Measurements from ENCODE around the gene ZNF229. TPM values are rescaled to one million over a fixed set of nuclear protein-coding genes. Genes with fewer than 3 reads are reported as not detected.
"Not testable (repeated sequence)": the region's sequence is repeated elsewhere in the genome, so short reads cannot be mapped to it uniquely, and the experiment has no call there.

ZNF229 gene
- total RNA-seq = 5.4 to 7.0 TPM (median 6.0 TPM) in 3 replicates

GRCh38 chr19:44447916-44448674 lies at the start of gene ZNF229:
Gene ZNF229 (minus strand): TSS chr19:44448472. CDS start chr19:44442847, 5,625 bp downstream.
- Mint-ChIP-seq H3K9me3 (peaks cover 63% of the 10 kb centered on the region), H3K4me1 (peaks cover 5% of the 10 kb centered on the region), H3K27ac (peak within 1 kb of the TSS; percentile 92), H3K27me3 (ENCODE audit: low read depth) (no peaks in the 10 kb centered on the region), H3K4me3 (peak within 1 kb of the TSS; percentile 85), H3K36me3 (peaks cover 36% of the 10 kb centered on the region)
- peak; percentile 54 to 66 for DNase-seq (ENCODE audit: low spot score in 2 of 2, unreplicated experiment in 2 of 2)
- TF ChIP-seq CTCF (IDR thresholded peaks at IDR 0.05; ENCODE audit: unreplicated experiment) = no peak

- Mint-ChIP-seq H3K27ac (no peak overlapping the region), H3K9me3 (peaks cover 61% of the 10 kb centered on the region), H3K27me3 (ENCODE audit: low read depth) (no peaks in the 10 kb centered on the region), H3K4me1 (peaks cover 16% of the 10 kb centered on the region), H3K36me3 (peaks cover 79% of the 10 kb centered on the region), H3K4me3 (no peak overlapping the region)
- TF ChIP-seq CTCF (IDR thresholded peaks at IDR 0.05; ENCODE audit: unreplicated experiment) = no peak
- DNase-seq (ENCODE audit: low spot score in 2 of 2, unreplicated experiment in 2 of 2) = no peak
Observed at GRCh38 chr19:44496711-44497110, 48.4 kb upstream of the ZNF229 start.

GRCh38 chr19:44476559-44477408 lies 28.5 kb upstream of the ZNF229 start:
- Mint-ChIP-seq H3K4me3 (no peak overlapping the region), H3K9me3 (peaks cover 87% of the 10 kb centered on the region), H3K27ac (peak overlapping the region; percentile 62), H3K36me3 (peaks cover 98% of the 10 kb centered on the region), H3K27me3 (ENCODE audit: low read depth) (no peaks in the 10 kb centered on the region), H3K4me1 (no peaks in the 10 kb centered on the region)
- DNase-seq (ENCODE audit: low spot score in 2 of 2, unreplicated experiment in 2 of 2) = no peak
- TF ChIP-seq CTCF (IDR thresholded peaks at IDR 0.05; ENCODE audit: unreplicated experiment) = no peak

GRCh38 chr19:44468730-44469129 lies 20.5 kb upstream of the ZNF229 start:
- not testable (repeated sequence) for H3K4me1 Mint-ChIP-seq; H3K27ac Mint-ChIP-seq; H3K27me3 Mint-ChIP-seq (ENCODE audit: low read depth); H3K4me3 Mint-ChIP-seq; DNase-seq (ENCODE audit: low spot score in 2 of 2, unreplicated experiment in 2 of 2)
- Mint-ChIP-seq H3K36me3 (peaks cover 34% of the 10 kb centered on the region), H3K9me3 (peaks cover 81% of the 10 kb centered on the region)

- H3K27ac Mint-ChIP-seq; H3K4me3 Mint-ChIP-seq; H3K36me3 Mint-ChIP-seq; DNase-seq (ENCODE audit: low spot score in 2 of 2, unreplicated experiment in 2 of 2); H3K4me1 Mint-ChIP-seq; H3K27me3 Mint-ChIP-seq (ENCODE audit: low read depth): not testable (repeated sequence)
- H3K9me3 Mint-ChIP-seq = peaks cover 59% of the 10 kb centered on the region
Observed at GRCh38 chr19:44462600-44463286, 14.5 kb upstream of the ZNF229 start.

GRCh38 chr19:44456016-44456415 lies 7.7 kb upstream of the ZNF229 start:
- Mint-ChIP-seq H3K9me3 (peaks cover 52% of the 10 kb centered on the region), H3K36me3 (peaks cover 11% of the 10 kb centered on the region)
- H3K4me1 Mint-ChIP-seq; H3K4me3 Mint-ChIP-seq; DNase-seq (ENCODE audit: low spot score in 2 of 2, unreplicated experiment in 2 of 2); H3K27me3 Mint-ChIP-seq (ENCODE audit: low read depth); H3K27ac Mint-ChIP-seq: not testable (repeated sequence)
